Loucy (cell line): ENCODE results near the gene KCND2.

Source experiments
- H2AFZ ChIP-seq: fragments of 200-600 bp; sonication (generic); 2 replicates; pipeline ENCODE4 v1.6.0; 2016; ENCODE audit warnings: antibody characterized with exemption, mild to moderate bottlenecking, low read length, moderate library complexity
- H3F3A ChIP-seq: fragments of 200-600 bp; 2 replicates; pipeline ENCODE4 v1.6.0; 2016; ENCODE audit warnings: antibody characterized with exemption, low read depth, mild to moderate bottlenecking
- H3K27me3 ChIP-seq: fragments of 200-600 bp; sonication (generic); 2 replicates; pipeline ENCODE4 v1.6.1; 2014; ENCODE audit warnings: low read length, mild to moderate bottlenecking; ENCODE audit not compliant: insufficient read depth, poor library complexity, severe bottlenecking
- H3K36me3 ChIP-seq: fragments of 200-600 bp; sonication (generic); 2 replicates; pipeline ENCODE4 v1.6.1; 2016; ENCODE audit warnings: low read length; ENCODE audit not compliant: insufficient read depth
- H3K4me1 ChIP-seq: fragments of 200-600 bp; sonication (generic); 2 replicates; pipeline ENCODE4 v1.5.1; 2014; ENCODE audit warnings: low read length, mild to moderate bottlenecking; ENCODE audit not compliant: insufficient read depth, poor library complexity, severe bottlenecking
- H3K4me2 ChIP-seq: fragments of 200-600 bp; sonication (generic); 2 replicates; pipeline ENCODE4 v1.6.0; 2014; ENCODE audit warnings: antibody characterized with exemption, low read length, low read depth, mild to moderate bottlenecking; ENCODE audit not compliant: poor library complexity, severe bottlenecking
- H3K4me3 ChIP-seq: fragments of 200-600 bp; sonication (generic); 2 replicates; pipeline ENCODE4 v1.5.1; 2014; ENCODE audit warnings: low read length, mild to moderate bottlenecking, mixed read lengths; ENCODE audit not compliant: poor library complexity, severe bottlenecking
- H3K79me2 ChIP-seq: fragments of 200-600 bp; sonication (generic); 2 replicates; pipeline ENCODE4 v1.6.1; 2014; ENCODE audit warnings: low read length; ENCODE audit not compliant: insufficient read depth
- H3K9ac ChIP-seq: fragments of 200-600 bp; sonication (generic); 2 replicates; pipeline ENCODE4 v1.6.0; 2014; ENCODE audit warnings: mild to moderate bottlenecking, low read depth, low read length, moderate library complexity; ENCODE audit not compliant: poor library complexity, severe bottlenecking
- H3K9me2 ChIP-seq: fragments of 200-600 bp; sonication (generic); replicated peaks from 2 replicates; pipeline ENCODE4 v1.6.1; 2016; ENCODE audit warnings: low read depth, low read length, mixed read lengths
- H3K9me3 ChIP-seq: fragments of 200-600 bp; sonication (generic); 2 replicates; pipeline ENCODE4 v1.6.1; 2014; ENCODE audit warnings: mild to moderate bottlenecking, antibody characterized with exemption, low read length, low read depth; ENCODE audit not compliant: insufficient read depth
- H4K20me1 ChIP-seq: fragments of 200-600 bp; sonication (generic); 2 replicates; pipeline ENCODE4 v1.6.0; 2014; ENCODE audit warnings: antibody characterized with exemption, low read length, mild to moderate bottlenecking; ENCODE audit not compliant: insufficient read depth, poor library complexity, severe bottlenecking
- EZH2phosphoT487 ChIP-seq: fragments of 200-600 bp; IDR thresholded peaks from 2 replicates; pipeline ENCODE4 v1.6.1; 2018; ENCODE audit warnings: antibody characterized with exemption, mild to moderate bottlenecking, moderate library complexity, borderline replicate concordance
- TF ChIP-seq, protein P1 (sequence below): fragments of 200-600 bp; sonication (generic); conservative IDR thresholded peaks from 2 replicates; pipeline ENCODE4 v1.5.1; 2014; ENCODE audit warnings: mild to moderate bottlenecking, antibody characterized with exemption, low read length

Gene KCND2

DNA sequence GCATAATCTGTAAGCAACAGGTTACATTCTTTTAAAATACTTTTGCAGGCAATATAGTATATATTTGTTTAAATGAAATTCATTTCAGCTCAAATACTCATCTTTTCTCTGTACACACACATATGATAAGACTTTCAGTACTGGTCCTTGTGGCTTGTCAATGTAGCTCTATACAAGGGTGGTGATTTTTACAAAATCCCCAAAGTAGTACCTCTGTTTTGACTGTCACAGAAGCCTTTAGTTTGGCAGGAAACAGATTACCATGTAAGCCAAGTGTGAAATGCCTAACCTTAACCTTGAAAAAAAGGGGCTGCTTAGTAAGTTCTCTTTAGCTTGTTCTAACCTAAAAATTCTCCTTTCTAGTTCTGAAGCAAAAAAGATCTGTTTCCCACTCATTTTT is 87.9 kb downstream of the KCND2 start:
- TF ChIP-seq, protein P1, sequence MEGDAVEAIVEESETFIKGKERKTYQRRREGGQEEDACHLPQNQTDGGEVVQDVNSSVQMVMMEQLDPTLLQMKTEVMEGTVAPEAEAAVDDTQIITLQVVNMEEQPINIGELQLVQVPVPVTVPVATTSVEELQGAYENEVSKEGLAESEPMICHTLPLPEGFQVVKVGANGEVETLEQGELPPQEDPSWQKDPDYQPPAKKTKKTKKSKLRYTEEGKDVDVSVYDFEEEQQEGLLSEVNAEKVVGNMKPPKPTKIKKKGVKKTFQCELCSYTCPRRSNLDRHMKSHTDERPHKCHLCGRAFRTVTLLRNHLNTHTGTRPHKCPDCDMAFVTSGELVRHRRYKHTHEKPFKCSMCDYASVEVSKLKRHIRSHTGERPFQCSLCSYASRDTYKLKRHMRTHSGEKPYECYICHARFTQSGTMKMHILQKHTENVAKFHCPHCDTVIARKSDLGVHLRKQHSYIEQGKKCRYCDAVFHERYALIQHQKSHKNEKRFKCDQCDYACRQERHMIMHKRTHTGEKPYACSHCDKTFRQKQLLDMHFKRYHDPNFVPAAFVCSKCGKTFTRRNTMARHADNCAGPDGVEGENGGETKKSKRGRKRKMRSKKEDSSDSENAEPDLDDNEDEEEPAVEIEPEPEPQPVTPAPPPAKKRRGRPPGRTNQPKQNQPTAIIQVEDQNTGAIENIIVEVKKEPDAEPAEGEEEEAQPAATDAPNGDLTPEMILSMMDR = no peak
- no peak for TF ChIP-seq EZH2phosphoT487
- no peak overlapping the region for H3K4me2 ChIP-seq
- H3K27me3 ChIP-seq = no peaks in the 10 kb centered on the region

GRCh38 chr7:120363414-120363813 is 90.4 kb downstream of the KCND2 start:
- Histone ChIP-seq H3K9me2 (no peaks in the 10 kb centered on the region), H3K79me2 (no peaks in the 10 kb centered on the region), H3K4me3 (no peak overlapping the region), H3F3A (no peaks in the 10 kb centered on the region), H3K36me3 (no peaks in the 10 kb centered on the region), H3K9ac (no peak overlapping the region), H2AFZ (no peak overlapping the region), H3K27me3 (no peaks in the 10 kb centered on the region), H3K4me2 (no peak overlapping the region), H4K20me1 (no peaks in the 10 kb centered on the region), H3K4me1 (no peaks in the 10 kb centered on the region), H3K9me3 (no peaks in the 10 kb centered on the region)
- no peak for TF ChIP-seq EZH2phosphoT487
- TF ChIP-seq, protein P1 = no peak

More for the DNA sequence above, 87.9 kb downstream of the KCND2 start:
- Histone ChIP-seq H4K20me1 (no peaks in the 10 kb centered on the region), H3K36me3 (no peaks in the 10 kb centered on the region), H2AFZ (no peak overlapping the region), H3K4me3 (no peak overlapping the region), H3K9me3 (no peaks in the 10 kb centered on the region), H3K79me2 (no peaks in the 10 kb centered on the region), H3K4me1 (no peaks in the 10 kb centered on the region), H3F3A (no peaks in the 10 kb centered on the region), H3K9ac (no peak overlapping the region), H3K9me2 (no peaks in the 10 kb centered on the region)

DNA sequence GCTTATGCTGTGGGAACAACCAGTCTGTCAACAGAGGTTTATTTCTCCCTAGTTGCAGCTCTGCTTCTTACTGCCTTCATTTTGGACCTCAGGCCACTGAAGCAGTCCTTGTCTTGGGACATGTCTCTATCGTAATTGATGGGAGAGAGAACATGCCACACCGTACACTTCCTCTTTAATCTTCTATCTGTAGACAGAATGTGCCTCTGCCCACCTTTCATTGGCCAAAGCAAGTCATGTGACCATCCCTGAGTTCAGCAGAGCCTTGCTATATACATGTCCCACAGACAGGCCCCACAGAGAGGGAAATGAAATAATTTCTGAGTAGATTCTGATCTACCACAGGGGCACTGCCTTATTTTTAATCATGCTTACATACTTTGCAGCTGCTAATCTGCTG is 98.0 kb downstream of the KCND2 start:
- Histone ChIP-seq H2AFZ (no peak overlapping the region), H3K4me2 (no peak overlapping the region), H3K79me2 (no peaks in the 10 kb centered on the region), H3K27me3 (no peaks in the 10 kb centered on the region), H3K4me1 (no peaks in the 10 kb centered on the region), H3K9me2 (no peaks in the 10 kb centered on the region), H4K20me1 (no peaks in the 10 kb centered on the region), H3K9ac (no peak overlapping the region), H3F3A (no peaks in the 10 kb centered on the region), H3K9me3 (no peaks in the 10 kb centered on the region), H3K36me3 (no peaks in the 10 kb centered on the region), H3K4me3 (no peak overlapping the region)
- no peak for TF ChIP-seq EZH2phosphoT487
- TF ChIP-seq, protein P1 = no peak
